WTC11 (cell line): ENCODE measurements around the gene SAFB. TPM values are rescaled to one million over a fixed set of nuclear protein-coding genes. Genes with fewer than 3 reads are reported as not detected.
A peak's percentile ranks its signal among the peaks of the same experiment; 100 is the strongest.

Source experiments
- CBFB ChIP-seq: sonication (generic); formaldehyde crosslinking; IDR thresholded peaks from 2 replicates; pipeline ENCODE4 v1.8.1; 2022; ENCODE audit warnings: mild to moderate bottlenecking, low read depth, missing genetic modification reagents
- CREB1 ChIP-seq: sonication (generic); formaldehyde crosslinking; IDR thresholded peaks from 2 replicates; pipeline ENCODE4 v1.8.0; 2023; ENCODE audit warnings: mild to moderate bottlenecking, missing genetic modification reagents
- E2F4 ChIP-seq: sonication (generic); formaldehyde crosslinking; IDR thresholded peaks from 2 replicates; pipeline ENCODE4 v1.8.1; 2022; ENCODE audit warnings: low read depth, mild to moderate bottlenecking, moderate library complexity, missing genetic modification reagents, borderline replicate concordance
- ETV6 ChIP-seq: sonication (generic); formaldehyde crosslinking; IDR thresholded peaks from 2 replicates; pipeline ENCODE4 v1.8.1; 2022; ENCODE audit warnings: mild to moderate bottlenecking, missing genetic modification reagents
- FOXP1 ChIP-seq: sonication (generic); formaldehyde crosslinking; IDR thresholded peaks from 2 replicates; pipeline ENCODE4 v1.8.0; 2022; ENCODE audit warnings: missing genetic modification reagents, mild to moderate bottlenecking, moderate library complexity, borderline replicate concordance
- GABPB1 ChIP-seq: sonication (generic); formaldehyde crosslinking; IDR thresholded peaks from 2 replicates; pipeline ENCODE4 v1.8.1; 2023; ENCODE audit warnings: mild to moderate bottlenecking, missing genetic modification reagents
- HMGXB4 ChIP-seq: sonication (generic); formaldehyde crosslinking; IDR thresholded peaks from 2 replicates; pipeline ENCODE4 v1.8.1; 2023; ENCODE audit warnings: mild to moderate bottlenecking, moderate library complexity, missing genetic modification reagents
- JUN ChIP-seq: sonication (generic); formaldehyde crosslinking; IDR thresholded peaks from 2 replicates; pipeline ENCODE4 v1.8.0; 2023; ENCODE audit warnings: mild to moderate bottlenecking, missing genetic modification reagents
- MYBL2 ChIP-seq: sonication (generic); formaldehyde crosslinking; IDR thresholded peaks from 2 replicates; pipeline ENCODE4 v1.8.1; 2023; ENCODE audit warnings: mild to moderate bottlenecking, moderate library complexity, missing genetic modification reagents
- NR3C1 ChIP-seq: sonication (generic); formaldehyde crosslinking; conservative IDR thresholded peaks from 2 replicates; pipeline ENCODE4 v1.8.1; 2023; ENCODE audit warnings: low read depth, mild to moderate bottlenecking, missing genetic modification reagents
- RELA ChIP-seq: sonication (generic); formaldehyde crosslinking; IDR thresholded peaks from 2 replicates; pipeline ENCODE4 v1.8.1; 2022; ENCODE audit warnings: missing genetic modification reagents, mild to moderate bottlenecking, borderline replicate concordance
- SP1 ChIP-seq: sonication (generic); formaldehyde crosslinking; conservative IDR thresholded peaks from 2 replicates; pipeline ENCODE4 v1.8.1; 2022; ENCODE audit warnings: missing genetic modification reagents
- TEAD1 ChIP-seq: sonication (generic); formaldehyde crosslinking; IDR thresholded peaks from 2 replicates; pipeline ENCODE4 v1.8.0; 2022; ENCODE audit warnings: mild to moderate bottlenecking, missing genetic modification reagents
- ZNF121 ChIP-seq: sonication (generic); formaldehyde crosslinking; IDR thresholded peaks from 2 replicates; pipeline ENCODE4 v1.8.0; 2023; ENCODE audit warnings: missing genetic modification reagents
- ZNF138 ChIP-seq: sonication (generic); formaldehyde crosslinking; conservative IDR thresholded peaks from 2 replicates; pipeline ENCODE4 v1.8.1; 2022; ENCODE audit warnings: mild to moderate bottlenecking, moderate library complexity, missing genetic modification reagents
- ZNF263 ChIP-seq: sonication (generic); formaldehyde crosslinking; IDR thresholded peaks from 2 replicates; pipeline ENCODE4 v1.8.1; 2022; ENCODE audit warnings: low read depth, mild to moderate bottlenecking, moderate library complexity, missing genetic modification reagents
- ZNF317 ChIP-seq: sonication (generic); formaldehyde crosslinking; IDR thresholded peaks from 2 replicates; pipeline ENCODE4 v1.8.1; 2023; ENCODE audit warnings: low read depth, mild to moderate bottlenecking, moderate library complexity, missing genetic modification reagents, borderline replicate concordance
- ZNF671 ChIP-seq: fragments of 250-450 bp; sonication (Bioruptor Pico); IDR thresholded peaks from 2 replicates; pipeline ENCODE4 v1.8.0; 2021; ENCODE audit warnings: mild to moderate bottlenecking
- ZSCAN18 ChIP-seq: fragments of 250-450 bp; sonication (Bioruptor Pico); IDR thresholded peaks from 2 replicates; pipeline ENCODE4 v2.1.2; 2022; ENCODE audit warnings: mild to moderate bottlenecking, moderate library complexity
- total RNA-seq: library from RNA; stranded (reverse); gene quantifications from 3 replicates; pipeline ENCODE4 v1.2.3, GENCODE V29; 2021
- TF ChIP-seq, protein P1 (sequence below): sonication (generic); formaldehyde crosslinking; conservative IDR thresholded peaks from 2 replicates; pipeline ENCODE4 v1.8.1; 2023; ENCODE audit warnings: mild to moderate bottlenecking, low read depth, missing genetic modification reagents, moderate library complexity
- TF ChIP-seq, protein P2 (sequence below): fragments of 250-450 bp; sonication (Bioruptor Pico); conservative IDR thresholded peaks from 2 replicates; pipeline ENCODE4 v1.9.0; 2021; ENCODE audit warnings: mild to moderate bottlenecking
- TF ChIP-seq, protein P3 (sequence below): sonication (generic); formaldehyde crosslinking; IDR thresholded peaks from 2 replicates; pipeline ENCODE4 v1.8.0; 2023; ENCODE audit warnings: missing genetic modification reagents, mild to moderate bottlenecking, borderline replicate concordance
- TF ChIP-seq, protein P4 (sequence below): sonication (generic); formaldehyde crosslinking; IDR thresholded peaks from 2 replicates; pipeline ENCODE4 v1.8.0; 2022; ENCODE audit warnings: mild to moderate bottlenecking, missing genetic modification reagents

SAFB gene
- total RNA-seq, 1 experiment from 2014 or later = 141 TPM

DNA sequence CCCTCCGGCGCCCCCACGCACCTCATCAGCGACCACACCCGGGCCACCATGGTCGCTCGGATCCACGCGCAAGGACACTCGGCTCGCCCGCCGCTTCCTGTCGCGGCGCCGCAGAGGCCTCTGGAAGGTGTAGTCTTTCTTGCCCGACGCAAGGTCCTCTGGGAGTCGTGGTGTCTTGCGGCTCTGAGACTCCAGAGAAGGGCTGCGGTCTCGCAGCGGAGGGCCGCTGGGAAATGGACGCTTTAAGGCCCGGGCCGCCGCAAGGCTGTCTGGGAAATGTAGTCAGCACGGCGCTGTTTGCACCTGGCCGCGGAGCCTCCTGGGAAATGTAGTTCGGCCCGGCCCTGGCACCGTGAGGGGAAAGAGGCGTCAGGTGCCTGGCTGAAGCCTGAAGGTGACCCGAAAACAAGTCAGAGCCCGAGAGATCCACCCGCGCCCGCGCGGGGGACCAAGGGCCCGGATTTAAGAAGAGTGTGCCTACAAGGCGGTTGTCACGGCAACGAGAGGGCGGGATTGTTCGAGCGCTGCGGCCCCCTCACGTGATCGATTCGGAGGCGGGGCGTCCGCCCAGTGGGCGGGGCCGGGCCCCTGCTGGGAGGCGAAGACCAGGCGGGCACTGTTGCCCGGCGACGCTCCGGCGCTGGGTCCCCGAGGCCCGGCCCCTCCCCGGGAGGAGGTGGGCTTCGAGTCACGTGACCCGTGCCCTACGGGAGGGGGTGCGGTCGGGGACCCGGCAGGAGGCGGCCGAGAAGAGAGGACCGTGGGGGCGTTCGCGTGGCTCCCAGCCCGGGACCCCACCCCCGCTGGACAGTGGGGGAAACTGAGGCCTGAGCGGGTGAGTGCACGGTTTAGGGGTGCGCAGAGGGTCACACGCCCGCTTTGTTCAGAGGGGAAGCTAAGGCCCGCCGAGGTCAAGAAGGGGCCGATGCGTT is 57.8 kb downstream of the SAFB start, which contains the start of the genes HSD11B1L and MICOS13 (continued):
- TF ChIP-seq, protein P1, sequence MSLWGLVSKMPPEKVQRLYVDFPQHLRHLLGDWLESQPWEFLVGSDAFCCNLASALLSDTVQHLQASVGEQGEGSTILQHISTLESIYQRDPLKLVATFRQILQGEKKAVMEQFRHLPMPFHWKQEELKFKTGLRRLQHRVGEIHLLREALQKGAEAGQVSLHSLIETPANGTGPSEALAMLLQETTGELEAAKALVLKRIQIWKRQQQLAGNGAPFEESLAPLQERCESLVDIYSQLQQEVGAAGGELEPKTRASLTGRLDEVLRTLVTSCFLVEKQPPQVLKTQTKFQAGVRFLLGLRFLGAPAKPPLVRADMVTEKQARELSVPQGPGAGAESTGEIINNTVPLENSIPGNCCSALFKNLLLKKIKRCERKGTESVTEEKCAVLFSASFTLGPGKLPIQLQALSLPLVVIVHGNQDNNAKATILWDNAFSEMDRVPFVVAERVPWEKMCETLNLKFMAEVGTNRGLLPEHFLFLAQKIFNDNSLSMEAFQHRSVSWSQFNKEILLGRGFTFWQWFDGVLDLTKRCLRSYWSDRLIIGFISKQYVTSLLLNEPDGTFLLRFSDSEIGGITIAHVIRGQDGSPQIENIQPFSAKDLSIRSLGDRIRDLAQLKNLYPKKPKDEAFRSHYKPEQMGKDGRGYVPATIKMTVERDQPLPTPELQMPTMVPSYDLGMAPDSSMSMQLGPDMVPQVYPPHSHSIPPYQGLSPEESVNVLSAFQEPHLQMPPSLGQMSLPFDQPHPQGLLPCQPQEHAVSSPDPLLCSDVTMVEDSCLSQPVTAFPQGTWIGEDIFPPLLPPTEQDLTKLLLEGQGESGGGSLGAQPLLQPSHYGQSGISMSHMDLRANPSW (CRISPR knock-in tag) = no peak
- TF ChIP-seq TEAD1 (CRISPR knock-in tag) (0 out of 2 replicates have a peak, but pooled peaks have one; percentile 28), ZNF671 (CRISPR knock-in tag) (no peak), ZNF138 (CRISPR knock-in tag) (no peak), NR3C1 (CRISPR knock-in tag) (no peak), FOXP1 (CRISPR knock-in tag) (peak; percentile 40; the same call in 1 of the 2 replicates), CREB1 (no peak), ETV6 (no peak), JUN (CRISPR knock-in tag) (no peak), ZNF121 (CRISPR knock-in tag) (peak; percentile 95), HMGXB4 (CRISPR knock-in tag) (0 out of 2 replicates have a peak, but pooled peaks have one; percentile 59), GABPB1 (peak; percentile 78), RELA (CRISPR knock-in tag) (no peak), ZSCAN18 (CRISPR knock-in tag) (no peak), CBFB (CRISPR knock-in tag) (0 out of 2 replicates have a peak, but pooled peaks have one; percentile 45), ZNF317 (CRISPR knock-in tag) (no peak), SP1 (CRISPR knock-in tag) (peak; percentile 89), MYBL2 (no peak), ZNF263 (CRISPR knock-in tag) (no peak), E2F4 (no peak)
- TF ChIP-seq, protein P2, sequence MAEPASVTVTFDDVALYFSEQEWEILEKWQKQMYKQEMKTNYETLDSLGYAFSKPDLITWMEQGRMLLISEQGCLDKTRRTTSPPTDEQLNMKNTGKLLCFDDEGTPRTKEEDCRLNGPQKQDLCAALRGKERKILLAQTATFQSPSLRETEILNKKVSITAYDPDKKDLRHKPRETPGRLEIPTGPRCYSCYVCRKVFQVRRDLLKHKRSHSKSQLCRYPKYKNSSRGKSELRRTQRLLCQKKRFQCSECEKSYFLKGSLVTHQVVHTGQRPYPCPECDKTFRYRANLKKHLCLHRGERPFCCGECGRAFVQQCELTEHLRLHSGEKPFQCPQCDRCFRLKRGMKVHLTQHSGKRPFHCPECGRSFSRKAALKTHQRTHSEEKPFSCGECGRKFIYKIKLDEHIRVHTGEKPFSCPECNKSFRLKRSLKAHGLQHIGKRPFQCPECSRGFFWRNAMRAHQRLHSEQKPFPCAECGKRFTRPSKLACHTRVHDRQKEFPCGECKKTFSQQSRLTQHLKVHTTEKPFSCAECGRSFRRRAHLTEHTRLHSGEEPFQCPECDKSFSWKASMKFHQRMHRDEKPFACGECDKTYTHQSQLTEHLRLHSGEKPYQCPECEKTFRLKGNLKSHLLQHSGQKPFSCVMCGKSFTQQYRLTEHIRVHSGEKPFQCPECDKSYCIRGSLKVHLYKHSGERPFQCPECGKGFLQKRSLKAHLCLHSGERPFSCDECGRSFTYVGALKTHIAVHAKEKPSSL (CRISPR knock-in tag) = no peak
- TF ChIP-seq, protein P3, sequence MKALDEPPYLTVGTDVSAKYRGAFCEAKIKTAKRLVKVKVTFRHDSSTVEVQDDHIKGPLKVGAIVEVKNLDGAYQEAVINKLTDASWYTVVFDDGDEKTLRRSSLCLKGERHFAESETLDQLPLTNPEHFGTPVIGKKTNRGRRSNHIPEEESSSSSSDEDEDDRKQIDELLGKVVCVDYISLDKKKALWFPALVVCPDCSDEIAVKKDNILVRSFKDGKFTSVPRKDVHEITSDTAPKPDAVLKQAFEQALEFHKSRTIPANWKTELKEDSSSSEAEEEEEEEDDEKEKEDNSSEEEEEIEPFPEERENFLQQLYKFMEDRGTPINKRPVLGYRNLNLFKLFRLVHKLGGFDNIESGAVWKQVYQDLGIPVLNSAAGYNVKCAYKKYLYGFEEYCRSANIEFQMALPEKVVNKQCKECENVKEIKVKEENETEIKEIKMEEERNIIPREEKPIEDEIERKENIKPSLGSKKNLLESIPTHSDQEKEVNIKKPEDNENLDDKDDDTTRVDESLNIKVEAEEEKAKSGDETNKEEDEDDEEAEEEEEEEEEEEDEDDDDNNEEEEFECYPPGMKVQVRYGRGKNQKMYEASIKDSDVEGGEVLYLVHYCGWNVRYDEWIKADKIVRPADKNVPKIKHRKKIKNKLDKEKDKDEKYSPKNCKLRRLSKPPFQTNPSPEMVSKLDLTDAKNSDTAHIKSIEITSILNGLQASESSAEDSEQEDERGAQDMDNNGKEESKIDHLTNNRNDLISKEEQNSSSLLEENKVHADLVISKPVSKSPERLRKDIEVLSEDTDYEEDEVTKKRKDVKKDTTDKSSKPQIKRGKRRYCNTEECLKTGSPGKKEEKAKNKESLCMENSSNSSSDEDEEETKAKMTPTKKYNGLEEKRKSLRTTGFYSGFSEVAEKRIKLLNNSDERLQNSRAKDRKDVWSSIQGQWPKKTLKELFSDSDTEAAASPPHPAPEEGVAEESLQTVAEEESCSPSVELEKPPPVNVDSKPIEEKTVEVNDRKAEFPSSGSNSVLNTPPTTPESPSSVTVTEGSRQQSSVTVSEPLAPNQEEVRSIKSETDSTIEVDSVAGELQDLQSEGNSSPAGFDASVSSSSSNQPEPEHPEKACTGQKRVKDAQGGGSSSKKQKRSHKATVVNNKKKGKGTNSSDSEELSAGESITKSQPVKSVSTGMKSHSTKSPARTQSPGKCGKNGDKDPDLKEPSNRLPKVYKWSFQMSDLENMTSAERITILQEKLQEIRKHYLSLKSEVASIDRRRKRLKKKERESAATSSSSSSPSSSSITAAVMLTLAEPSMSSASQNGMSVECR (CRISPR knock-in tag) = peak; percentile 45; the same call in 1 of the 2 replicates
- TF ChIP-seq, protein P4, sequence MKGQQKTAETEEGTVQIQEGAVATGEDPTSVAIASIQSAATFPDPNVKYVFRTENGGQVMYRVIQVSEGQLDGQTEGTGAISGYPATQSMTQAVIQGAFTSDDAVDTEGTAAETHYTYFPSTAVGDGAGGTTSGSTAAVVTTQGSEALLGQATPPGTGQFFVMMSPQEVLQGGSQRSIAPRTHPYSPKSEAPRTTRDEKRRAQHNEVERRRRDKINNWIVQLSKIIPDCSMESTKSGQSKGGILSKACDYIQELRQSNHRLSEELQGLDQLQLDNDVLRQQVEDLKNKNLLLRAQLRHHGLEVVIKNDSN = peak; percentile 99
